Transverse colon (tissue), 3 donors: ENCODE results near the gene NWD2.

ENCODE experiments used
- EP300 ChIP-seq: sonication (generic); formaldehyde crosslinking; IDR thresholded peaks from one replicate; pipeline ENCODE4 v1.6.1; 2017; ENCODE audit warnings: antibody characterized with exemption, low read depth
- POLR2A ChIP-seq: fragments of 450-650 bp; IDR thresholded peaks from one replicate; pipeline ENCODE4 v1.6.1; 2016; ENCODE audit warnings: antibody characterized with exemption, mild to moderate bottlenecking, moderate library complexity
- TF ChIP-seq, protein P1 (sequence below), 5 experiments: fragments of 200-600 bp in 3 of 5; fragments of 450-650 bp in 2 of 5; sonication (generic) in 3 of 5; IDR thresholded peaks; 1 replicate in 2 of 5; 2 replicates in 3 of 5; pipeline ENCODE4 v1.5.1; 2016 to 2017; ENCODE audit warnings: antibody characterized with exemption in 5 of 5, inconsistent platforms in 3 of 5, mild to moderate bottlenecking in 2 of 5, moderate library complexity in 1 of 5

DNA sequence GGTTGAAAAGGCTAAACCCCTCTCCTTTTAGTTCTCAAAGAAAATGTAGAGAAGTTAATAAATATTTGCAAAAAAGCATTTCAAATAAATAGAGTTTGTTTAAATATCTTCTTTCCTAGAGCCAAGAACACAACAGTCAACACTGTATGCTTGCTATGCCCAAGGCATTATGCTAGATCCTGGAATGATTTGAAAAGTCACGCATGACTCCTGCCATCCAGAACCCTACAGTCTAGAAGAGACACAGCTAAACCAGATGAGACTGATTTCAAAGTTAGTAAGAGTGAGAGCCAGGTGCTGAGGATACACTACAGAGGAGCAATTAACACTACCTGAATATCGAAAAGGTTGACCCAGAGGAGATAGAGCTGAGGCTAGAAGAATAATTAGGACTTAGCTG lies 205.8 kb downstream of the NWD2 start:
- TF ChIP-seq, protein P1, sequence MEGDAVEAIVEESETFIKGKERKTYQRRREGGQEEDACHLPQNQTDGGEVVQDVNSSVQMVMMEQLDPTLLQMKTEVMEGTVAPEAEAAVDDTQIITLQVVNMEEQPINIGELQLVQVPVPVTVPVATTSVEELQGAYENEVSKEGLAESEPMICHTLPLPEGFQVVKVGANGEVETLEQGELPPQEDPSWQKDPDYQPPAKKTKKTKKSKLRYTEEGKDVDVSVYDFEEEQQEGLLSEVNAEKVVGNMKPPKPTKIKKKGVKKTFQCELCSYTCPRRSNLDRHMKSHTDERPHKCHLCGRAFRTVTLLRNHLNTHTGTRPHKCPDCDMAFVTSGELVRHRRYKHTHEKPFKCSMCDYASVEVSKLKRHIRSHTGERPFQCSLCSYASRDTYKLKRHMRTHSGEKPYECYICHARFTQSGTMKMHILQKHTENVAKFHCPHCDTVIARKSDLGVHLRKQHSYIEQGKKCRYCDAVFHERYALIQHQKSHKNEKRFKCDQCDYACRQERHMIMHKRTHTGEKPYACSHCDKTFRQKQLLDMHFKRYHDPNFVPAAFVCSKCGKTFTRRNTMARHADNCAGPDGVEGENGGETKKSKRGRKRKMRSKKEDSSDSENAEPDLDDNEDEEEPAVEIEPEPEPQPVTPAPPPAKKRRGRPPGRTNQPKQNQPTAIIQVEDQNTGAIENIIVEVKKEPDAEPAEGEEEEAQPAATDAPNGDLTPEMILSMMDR (IDR thresholded peaks at IDR 0.05), result no peak
- TF ChIP-seq POLR2A (no peak), EP300 (no peak)
